ENCODE results near the gene CLN6.

Gene CLN6

GRCh38 chr15:68195336-68196112 is 34.0 kb downstream of the CLN6 start:
- DNase-seq, result no peak
- Histone ChIP-seq H3K27me3 (ENCODE audit: insufficient read depth, low read length) (no peaks in the 10 kb centered on the region), H3K4ac (ENCODE audit: low read depth, low read length) (no peak overlapping the region), H4K8ac (ENCODE audit: low read depth, low read length) (no peak overlapping the region), H2AK5ac (ENCODE audit: low read length) (no peak overlapping the region), H3K79me2 (ENCODE audit: control insufficient read depth, insufficient read depth, low read length, poor library complexity) (no peaks in the 10 kb centered on the region), H3K4me3 (ENCODE audit: low read depth, low read length) (no peak overlapping the region), H4K91ac (ENCODE audit: low read depth, low read length) (no peak overlapping the region), H3K18ac (ENCODE audit: low read length) (no peak overlapping the region), H3K79me1 (ENCODE audit: low read length) (no peaks in the 10 kb centered on the region), H3K9ac (ENCODE audit: low read length) (no peak overlapping the region), H3K14ac (ENCODE audit: low read length) (no peak overlapping the region), H3K9me3 (ENCODE audit: insufficient read depth, low read depth, low read length) (peaks cover 4% of the 10 kb centered on the region), H3K4me2 (ENCODE audit: low read length) (no peak overlapping the region), H4K12ac (ENCODE audit: low read depth, low read length) (no peak overlapping the region), H3K27ac (ENCODE audit: low read depth, low read length) (no peak overlapping the region), H2AFZ (ENCODE audit: insufficient read depth, low read length, poor library complexity) (no peak overlapping the region), H3K4me1 (ENCODE audit: control insufficient read depth in 1 of 2, insufficient read depth in 2 of 2, low read length in 2 of 2) (peaks cover 0 to 1% of the 10 kb centered on the region in 2 experiments), H2BK12ac (ENCODE audit: low read length) (no peak overlapping the region), H2BK120ac (ENCODE audit: insufficient read depth, low read length, poor library complexity) (no peak overlapping the region), H3K23ac (ENCODE audit: low read length) (no peak overlapping the region), H2BK5ac (ENCODE audit: low read depth, low read length, poor library complexity) (no peak overlapping the region), H3K36me3 (ENCODE audit: control insufficient read depth in 1 of 2, insufficient read depth in 2 of 2, low read length in 2 of 2) (peaks cover 12 to 36% of the 10 kb centered on the region in 2 experiments)
- WGBS (ENCODE audit: extremely low coverage, insufficient coverage, insufficient read length), result no CpG with 5 or more reads among the region's 8 CpGs

- H4K91ac ChIP-seq (ENCODE audit: low read depth, low read length), result no peak overlapping the region
- no peak overlapping the region for H2BK12ac ChIP-seq (ENCODE audit: low read length)
- H3K79me1 ChIP-seq (ENCODE audit: low read length), result no peaks in the 10 kb centered on the region
- no peak overlapping the region for H3K4me2 ChIP-seq (ENCODE audit: low read length)
- H3K4me1 ChIP-seq (ENCODE audit: control insufficient read depth in 1 of 2, insufficient read depth in 2 of 2, low read length in 2 of 2), result no peaks in the 10 kb centered on the region
- no peaks in the 10 kb centered on the region for H3K27me3 ChIP-seq (ENCODE audit: insufficient read depth, low read length)
- H3K4me3 ChIP-seq (ENCODE audit: low read depth, low read length), result no peak overlapping the region
- no peak overlapping the region for H3K18ac ChIP-seq (ENCODE audit: low read length)
- H2BK120ac ChIP-seq (ENCODE audit: insufficient read depth, low read length, poor library complexity), result no peak overlapping the region
- H3K36me3 ChIP-seq (ENCODE audit: control insufficient read depth in 1 of 2, insufficient read depth in 2 of 2, low read length in 2 of 2), result peaks cover 12 to 38% of the 10 kb centered on the region in 2 experiments
- H2AFZ ChIP-seq (ENCODE audit: insufficient read depth, low read length, poor library complexity), result no peak overlapping the region
- DNase-seq, result no peak
- no peak overlapping the region for H3K9ac ChIP-seq (ENCODE audit: low read length)
- H3K23ac ChIP-seq (ENCODE audit: low read length), result no peak overlapping the region
- no peak overlapping the region for H3K14ac ChIP-seq (ENCODE audit: low read length)
- H3K79me2 ChIP-seq (ENCODE audit: control insufficient read depth, insufficient read depth, low read length, poor library complexity), result no peaks in the 10 kb centered on the region
- H3K4ac ChIP-seq (ENCODE audit: low read depth, low read length), result no peak overlapping the region
- H3K27ac ChIP-seq (ENCODE audit: low read depth, low read length), result no peak overlapping the region
- H3K9me3 ChIP-seq (ENCODE audit: insufficient read depth, low read depth, low read length), result no peaks in the 10 kb centered on the region
- no peak overlapping the region for H4K8ac ChIP-seq (ENCODE audit: low read depth, low read length)
- no peak overlapping the region for H2AK5ac ChIP-seq (ENCODE audit: low read length)
- no peak overlapping the region for H4K12ac ChIP-seq (ENCODE audit: low read depth, low read length)
- no peak overlapping the region for H2BK5ac ChIP-seq (ENCODE audit: low read depth, low read length, poor library complexity)
- WGBS (ENCODE audit: extremely low coverage, insufficient coverage, insufficient read length), result no CpG with 5 or more reads among the region's 5 CpGs
Measured at GRCh38 chr15:68192804-68193486, 36.6 kb downstream of the CLN6 start.

- H2AFZ ChIP-seq (ENCODE audit: insufficient read depth, low read length, poor library complexity), result no peak overlapping the region
- H4K91ac ChIP-seq (ENCODE audit: low read depth, low read length), result no peak overlapping the region
- H3K23ac ChIP-seq (ENCODE audit: low read length), result no peak overlapping the region
- H3K18ac ChIP-seq (ENCODE audit: low read length), result no peak overlapping the region
- no peaks in the 10 kb centered on the region for H3K9me3 ChIP-seq (ENCODE audit: insufficient read depth, low read depth, low read length)
- H2BK5ac ChIP-seq (ENCODE audit: low read depth, low read length, poor library complexity), result no peak overlapping the region
- H3K27me3 ChIP-seq (ENCODE audit: insufficient read depth, low read length), result no peaks in the 10 kb centered on the region
- peaks cover 13 to 35% of the 10 kb centered on the region in 2 experiments for H3K36me3 ChIP-seq (ENCODE audit: control insufficient read depth in 1 of 2, insufficient read depth in 2 of 2, low read length in 2 of 2)
- peak in 1 of 2 donors; percentile 43 for DNase-seq
- no peak overlapping the region for H3K4me3 ChIP-seq (ENCODE audit: low read depth, low read length)
- H4K12ac ChIP-seq (ENCODE audit: low read depth, low read length), result no peak overlapping the region
- no peaks in the 10 kb centered on the region for H3K79me2 ChIP-seq (ENCODE audit: control insufficient read depth, insufficient read depth, low read length, poor library complexity)
- H3K79me1 ChIP-seq (ENCODE audit: low read length), result no peaks in the 10 kb centered on the region
- H2BK12ac ChIP-seq (ENCODE audit: low read length), result no peak overlapping the region
- H3K9ac ChIP-seq (ENCODE audit: low read length), result no peak overlapping the region
- no CpG with 5 or more reads among the region's 4 CpGs for WGBS (ENCODE audit: extremely low coverage, insufficient coverage, insufficient read length)
- no peak overlapping the region for H3K4me2 ChIP-seq (ENCODE audit: low read length)
- no peak overlapping the region for H3K4ac ChIP-seq (ENCODE audit: low read depth, low read length)
- H4K8ac ChIP-seq (ENCODE audit: low read depth, low read length), result no peak overlapping the region
- no peak overlapping the region for H3K27ac ChIP-seq (ENCODE audit: low read depth, low read length)
- no peaks in the 10 kb centered on the region for H3K4me1 ChIP-seq (ENCODE audit: control insufficient read depth in 1 of 2, insufficient read depth in 2 of 2, low read length in 2 of 2)
- no peak overlapping the region for H2BK120ac ChIP-seq (ENCODE audit: insufficient read depth, low read length, poor library complexity)
- H2AK5ac ChIP-seq (ENCODE audit: low read length), result no peak overlapping the region
- H3K14ac ChIP-seq (ENCODE audit: low read length), result no peak overlapping the region
Measured at GRCh38 chr15:68192117-68192516, 37.4 kb downstream of the CLN6 start.

GRCh38 chr15:68191555-68191954 is 38.0 kb downstream of the CLN6 start:
- Histone ChIP-seq H3K4me3 (ENCODE audit: low read depth, low read length) (no peak overlapping the region), H3K79me1 (ENCODE audit: low read length) (no peaks in the 10 kb centered on the region), H2BK5ac (ENCODE audit: low read depth, low read length, poor library complexity) (no peak overlapping the region), H2BK120ac (ENCODE audit: insufficient read depth, low read length, poor library complexity) (no peak overlapping the region), H3K9ac (ENCODE audit: low read length) (no peak overlapping the region), H3K79me2 (ENCODE audit: control insufficient read depth, insufficient read depth, low read length, poor library complexity) (no peaks in the 10 kb centered on the region), H3K27ac (ENCODE audit: low read depth, low read length) (no peak overlapping the region), H3K4me2 (ENCODE audit: low read length) (no peak overlapping the region), H2BK12ac (ENCODE audit: low read length) (no peak overlapping the region), H3K27me3 (ENCODE audit: insufficient read depth, low read length) (no peaks in the 10 kb centered on the region), H3K23ac (ENCODE audit: low read length) (no peak overlapping the region), H2AK5ac (ENCODE audit: low read length) (no peak overlapping the region), H4K91ac (ENCODE audit: low read depth, low read length) (no peak overlapping the region), H3K18ac (ENCODE audit: low read length) (no peak overlapping the region), H3K4me1 (ENCODE audit: control insufficient read depth in 1 of 2, insufficient read depth in 2 of 2, low read length in 2 of 2) (no peaks in the 10 kb centered on the region), H2AFZ (ENCODE audit: insufficient read depth, low read length, poor library complexity) (no peak overlapping the region), H4K12ac (ENCODE audit: low read depth, low read length) (no peak overlapping the region), H3K14ac (ENCODE audit: low read length) (no peak overlapping the region), H4K8ac (ENCODE audit: low read depth, low read length) (no peak overlapping the region), H3K36me3 (ENCODE audit: control insufficient read depth in 1 of 2, insufficient read depth in 2 of 2, low read length in 2 of 2) (peaks cover 15 to 33% of the 10 kb centered on the region in 2 experiments), H3K9me3 (ENCODE audit: insufficient read depth, low read depth, low read length) (no peaks in the 10 kb centered on the region), H3K4ac (ENCODE audit: low read depth, low read length) (no peak overlapping the region)
- DNase-seq, result peak in 1 of 2 donors; percentile 33
- WGBS (ENCODE audit: extremely low coverage, insufficient coverage, insufficient read length), result no CpG with 5 or more reads among the region's 3 CpGs
